NCI-H2196 treated with DMSO at 0.1 percent for 48 hours (cell line): ENCODE measurements around the gene FRAT1.
"Not testable (repeated sequence)": the region's sequence is repeated elsewhere in the genome, so short reads cannot be mapped to it uniquely, and the experiment has no call there.

ENCODE experiments used
- DNase-seq: peaks from one replicate; lab custom pipeline; 2025; ENCODE audit not compliant: unreplicated experiment; lab: John Stamatoyannopoulos, UW

Gene FRAT1

GRCh38 chr10:97318772-97319651 is at the start of gene FRAT1:
Gene FRAT1, plus strand, starts transcription at chr10:97319271. Its CDS starts 183 bp downstream, at chr10:97319454.
- peak; percentile 31 for DNase-seq

GRCh38 chr10:97270523-97271154 is 48.4 kb upstream of the FRAT1 start:
- no peak for DNase-seq

GRCh38 chr10:97273700-97274099 is 45.4 kb upstream of the FRAT1 start:
- DNase-seq: no peak

- DNase-seq: no peak
Measured at GRCh38 chr10:97274828-97275227, 44.2 kb upstream of the FRAT1 start.

GRCh38 chr10:97277551-97277950 is 41.5 kb upstream of the FRAT1 start:
- no peak for DNase-seq

GRCh38 chr10:97278491-97278989 is 40.5 kb upstream of the FRAT1 start:
- peak; percentile 1 for DNase-seq

GRCh38 chr10:97279121-97279815 is 39.8 kb upstream of the FRAT1 start:
- DNase-seq: no peak

- no peak for DNase-seq
Measured at GRCh38 chr10:97280783-97281182, 38.3 kb upstream of the FRAT1 start.

GRCh38 chr10:97290076-97290475 is 29.0 kb upstream of the FRAT1 start:
- DNase-seq: not testable (repeated sequence)

- not testable (repeated sequence) for DNase-seq
Measured at GRCh38 chr10:97290576-97291356, 28.3 kb upstream of the FRAT1 start.

GRCh38 chr10:97291357-97292096 is 27.5 kb upstream of the FRAT1 start:
- no peak for DNase-seq

- peak; percentile 80 for DNase-seq
Measured at GRCh38 chr10:97292097-97292861, 26.8 kb upstream of the FRAT1 start, which contains the start of gene ARHGAP19. Gene ARHGAP19, minus strand, starts transcription at chr10:97292637. Its CDS starts 10 bp downstream, at chr10:97292627.

- DNase-seq: no peak
Measured at GRCh38 chr10:97292862-97293198, 26.2 kb upstream of the FRAT1 start.

- DNase-seq: no peak
Measured at GRCh38 chr10:97297556-97298222, 21.4 kb upstream of the FRAT1 start.

- no peak for DNase-seq
Measured at GRCh38 chr10:97298223-97298571, 20.9 kb upstream of the FRAT1 start.

GRCh38 chr10:97300980-97301379 is 18.1 kb upstream of the FRAT1 start:
- DNase-seq: no peak

- no peak for DNase-seq
Measured at GRCh38 chr10:97302088-97302791, 16.8 kb upstream of the FRAT1 start.

- DNase-seq: no peak
Measured at GRCh38 chr10:97307441-97307840, 11.6 kb upstream of the FRAT1 start.
